Panc1 (cell line): ENCODE data around the gene TRAK2. TPM values are rescaled to one million over a fixed set of nuclear protein-coding genes. Genes with fewer than 3 reads are reported as not detected.

Experiments used
- ATAC-seq: fragments of 200-7000 bp; cut with Tn5 transposase; 2 replicates; pipeline ENCODE4 v1.9.1; 2020; ENCODE audit warnings: mild to moderate bottlenecking, moderate library complexity
- BruUV-seq: library from RNA; stranded (reverse); fragments of 400-500 nt; replicated peaks from 2 replicates; lab custom pipeline; 2021; lab: Mats Ljungman, UMichigan
- CTCF ChIA-PET: fragments of 300-600 bp; sonication (Branson Sonifier 250); formaldehyde crosslinking; loops from one replicate; lab custom pipeline; 2022; ENCODE audit warnings: antibody characterized with exemption; lab: Charles Lee
- POLR2A ChIA-PET: fragments of 300-600 bp; sonication (Branson Sonifier 250); formaldehyde crosslinking; loops from one replicate; lab custom pipeline; 2022; ENCODE audit warnings: antibody characterized with exemption; lab: Charles Lee
- DNase-seq: peaks from one replicate; pipeline ENCODE4 v3.0.0-alpha.2; 2010; ENCODE audit warnings: low read depth, low spot score
- H3K27ac ChIP-seq: 2 replicates; pipeline ENCODE4 v1.5.1; 2011; ENCODE audit warnings: mild to moderate bottlenecking, low read length, inconsistent platforms
- H3K27me3 ChIP-seq: fragments of 200-500 bp; sonication (Bioruptor generic); 2 replicates; pipeline ENCODE4 v1.6.0; 2014; ENCODE audit warnings: low read length, inconsistent platforms; ENCODE audit not compliant: control insufficient read depth, insufficient read depth
- H3K36me3 ChIP-seq: fragments of 200-500 bp; sonication (Bioruptor generic); 2 replicates; pipeline ENCODE4 v1.5.1; 2014; ENCODE audit warnings: inconsistent platforms, mild to moderate bottlenecking, low read length, moderate library complexity; ENCODE audit not compliant: control insufficient read depth, insufficient read depth
- H3K4me1 ChIP-seq: 2 replicates; pipeline ENCODE4 v1.5.1; 2011; ENCODE audit warnings: inconsistent platforms, mild to moderate bottlenecking, low read length, moderate library complexity; ENCODE audit not compliant: control insufficient read depth, insufficient read depth
- H3K4me3 ChIP-seq, 2 experiments: 2 replicates each; pipeline ENCODE4 v1.5.1; 2011 to 2012; ENCODE audit warnings: low read depth in 2 of 2, low read length in 2 of 2, mild to moderate bottlenecking in 2 of 2, inconsistent platforms in 1 of 2, moderate library complexity in 1 of 2
- H3K9me3 ChIP-seq: fragments of 200-500 bp; sonication (Bioruptor generic); 2 replicates; pipeline ENCODE4 v1.5.1; 2014; ENCODE audit warnings: low read depth, mild to moderate bottlenecking, inconsistent platforms, low read length, moderate library complexity; ENCODE audit not compliant: control insufficient read depth, insufficient read depth
- CTCF ChIP-seq: fragments of 450-650 bp; IDR thresholded peaks from 2 replicates; pipeline ENCODE4 v1.5.1; 2017; ENCODE audit warnings: mild to moderate bottlenecking
- POLR2AphosphoS5 ChIP-seq: IDR thresholded peaks from 2 replicates; pipeline ENCODE4 v1.6.1; 2012; ENCODE audit warnings: mild to moderate bottlenecking, low read depth, low read length, moderate library complexity
- REST ChIP-seq, 2 experiments: IDR thresholded peaks; 2 replicates each; pipeline ENCODE4 v1.6.1; 2011 to 2012; ENCODE audit warnings: low read depth in 2 of 2, control low read depth in 1 of 2, low read length in 1 of 2, mild to moderate bottlenecking in 1 of 2, moderate library complexity in 1 of 2; ENCODE audit not compliant: insufficient read depth in 1 of 2
- SIN3A ChIP-seq: IDR thresholded peaks from 2 replicates; pipeline ENCODE4 v1.6.1; 2012; ENCODE audit warnings: low read depth, mild to moderate bottlenecking, low read length, moderate library complexity, borderline replicate concordance; ENCODE audit not compliant: insufficient read depth
- TCF7L2 ChIP-seq: IDR thresholded peaks from 2 replicates; pipeline ENCODE4 v1.6.1; 2011; ENCODE audit warnings: mild to moderate bottlenecking, low read depth, low read length, inconsistent platforms
- in situ Hi-C: cut with HindIII; loops from 2 replicates; pipeline ENCODE4 v1.10.0; 2016; ENCODE audit warnings: low sequenced_read_pairs, low pct_unique_long_range_greater_than_20kb
- intact Hi-C: fragments of 100-400 bp; cut with micrococcal nuclease; formaldehyde crosslinking; loops from one replicate; pipeline ENCODE4 v1.10.0; 2022; ENCODE audit not compliant: unreplicated experiment
- total RNA-seq: library from RNA; stranded (reverse); gene quantifications from one replicate; pipeline ENCODE4 v1.2.1, GENCODE V29; 2021; ENCODE audit not compliant: unreplicated experiment

The TRAK2 gene
- total RNA-seq, 1 experiment from 2014 or later, result 35.7 TPM

DNA sequence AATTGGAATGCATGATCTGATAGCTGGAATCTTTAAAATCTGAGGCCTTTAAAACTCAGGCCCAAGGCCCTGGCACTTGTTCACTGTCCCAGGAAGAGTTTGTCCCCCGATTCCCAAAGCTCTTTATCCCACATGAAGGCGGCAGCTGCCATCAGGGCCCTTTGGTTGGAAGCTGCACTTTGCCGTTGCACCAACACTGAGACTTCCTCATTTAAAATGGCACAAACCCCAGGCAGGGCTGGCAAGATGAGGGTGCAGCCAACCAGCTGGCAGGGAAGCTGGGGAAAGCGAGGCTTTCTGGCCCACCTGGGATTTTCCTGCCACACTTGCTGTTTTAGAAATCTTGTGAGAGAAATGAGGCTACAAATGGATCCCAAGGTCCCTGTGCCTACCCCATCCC is 100.4 kb downstream of the TRAK2 start:
- ChIA-PET CTCF (no interaction called here), POLR2A (no interaction called here)
- in situ Hi-C loops, result no loop called here
- ATAC-seq, result no peak
- H3K27ac ChIP-seq, result no peak overlapping the region
- no peaks in the 10 kb centered on the region for H3K4me1 ChIP-seq
- BruUV-seq, result no TSS peak
- H3K9me3 ChIP-seq, result no peaks in the 10 kb centered on the region
- intact Hi-C loops, result no loop called here
- no peaks in the 10 kb centered on the region for H3K27me3 ChIP-seq
- TF ChIP-seq SIN3A (no peak), REST (IDR thresholded peaks at IDR 0.05; ENCODE audit: insufficient read depth in 1 of 2, low read depth in 2 of 2, low read length in 1 of 2) (no peak), CTCF (no peak), TCF7L2 (no peak), POLR2AphosphoS5 (no peak)
- no peak overlapping the region for H3K4me3 ChIP-seq
- no peak for DNase-seq
- no peaks in the 10 kb centered on the region for H3K36me3 ChIP-seq

DNA sequence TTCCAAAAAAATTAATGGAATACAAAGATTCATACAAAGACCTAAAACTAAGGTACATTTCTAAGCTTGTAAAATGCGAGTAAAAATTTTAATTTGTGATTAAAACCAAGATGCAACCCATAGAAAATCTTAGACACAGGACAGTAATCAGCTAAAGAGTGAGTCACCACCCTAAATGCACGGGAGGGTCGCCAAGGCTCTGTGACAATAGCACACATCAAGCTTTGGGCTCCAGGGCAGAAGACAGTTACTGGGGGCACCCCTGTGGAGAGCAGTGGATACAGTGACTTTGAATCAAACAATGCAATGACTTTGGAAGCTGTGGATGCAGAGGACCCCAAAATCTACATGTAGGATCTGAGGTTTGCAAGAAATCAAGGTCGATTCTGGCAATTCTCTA is 101.7 kb downstream of the TRAK2 start:
- BruUV-seq, result no TSS peak
- Histone ChIP-seq H3K9me3 (no peaks in the 10 kb centered on the region), H3K4me3 (no peak overlapping the region), H3K4me1 (no peaks in the 10 kb centered on the region), H3K36me3 (no peaks in the 10 kb centered on the region), H3K27me3 (no peaks in the 10 kb centered on the region), H3K27ac (no peak overlapping the region)
- in situ Hi-C loops, result no loop called here
- intact Hi-C loops, result loop anchor here (5.0 kb wide), 1 partner anchor 52 kb away; no protein-coding TSS in a partner anchor
- no peak for TF ChIP-seq SIN3A
- no peak for TF ChIP-seq REST (IDR thresholded peaks at IDR 0.05; ENCODE audit: insufficient read depth in 1 of 2, low read depth in 2 of 2, low read length in 1 of 2)
- no peak for TF ChIP-seq TCF7L2
- no peak for TF ChIP-seq POLR2AphosphoS5
- no peak for TF ChIP-seq CTCF
- ChIA-PET POLR2A (interaction anchor here (0.6 kb wide), 1 partner anchor 601 kb away, joined by 3 read pairs; no protein-coding TSS in a partner anchor), CTCF (no interaction called here)
- DNase-seq (no peak), ATAC-seq (no peak)
